Fibroblast of skin of scalp (primary cell): ENCODE results near the gene GAGE10.
"Not testable (repeated sequence)": the region's sequence is repeated elsewhere in the genome, so short reads cannot be mapped to it uniquely, and the experiment has no call there.

Experiments
- DNase-seq: peaks from one replicate; pipeline ENCODE4 v3.0.0-alpha.2; 2013

GAGE10 gene

DNA sequence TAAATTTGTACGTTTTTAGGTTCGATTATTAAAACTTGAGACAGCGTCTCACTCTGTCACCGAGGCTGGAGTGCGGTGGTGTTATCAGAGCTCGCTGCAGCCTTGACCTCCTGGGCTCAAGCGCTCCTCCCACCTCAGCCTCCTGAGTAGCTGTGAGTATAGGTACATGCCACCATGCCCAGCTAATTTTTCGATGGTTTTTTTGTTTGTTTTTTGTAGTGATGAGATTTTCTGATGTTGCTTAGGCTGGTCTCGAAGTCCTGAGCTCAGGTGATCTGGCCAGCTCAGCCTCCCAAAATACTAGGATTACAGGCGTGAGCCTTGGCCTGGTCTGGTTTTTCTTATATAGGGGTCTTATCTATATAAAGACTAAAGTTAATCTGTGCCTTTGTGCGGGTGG is 27.0 kb downstream of the GAGE10 start:
- DNase-seq = not testable (repeated sequence)

DNA sequence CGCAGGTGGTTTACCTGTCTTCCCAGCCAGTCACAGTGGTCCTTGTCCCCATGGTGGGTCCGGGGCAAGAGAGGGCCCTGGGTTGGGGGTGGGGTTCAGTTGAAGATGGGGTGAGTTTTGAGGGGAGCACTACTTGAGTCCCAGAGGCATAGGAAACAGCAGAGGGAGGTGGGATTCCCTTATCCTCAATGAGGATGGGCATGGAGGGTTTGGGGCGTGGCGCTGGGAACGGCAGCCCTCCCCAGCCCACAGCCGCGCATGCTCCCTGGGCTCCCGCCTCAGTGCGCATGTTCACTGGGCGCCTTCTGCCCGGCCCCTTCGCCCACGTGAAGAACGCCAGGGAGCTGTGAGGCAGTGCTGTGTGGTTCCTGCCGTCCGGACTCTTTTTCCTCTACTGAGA is 27.8 kb downstream of the GAGE10 start, which contains the start of gene GAGE13:
GAGE13 (plus strand) TSS at position 301 of the 400 bp plus-strand sequence. CDS start 1,156 bp downstream, outside the sequence.
- not testable (repeated sequence) for DNase-seq

DNA sequence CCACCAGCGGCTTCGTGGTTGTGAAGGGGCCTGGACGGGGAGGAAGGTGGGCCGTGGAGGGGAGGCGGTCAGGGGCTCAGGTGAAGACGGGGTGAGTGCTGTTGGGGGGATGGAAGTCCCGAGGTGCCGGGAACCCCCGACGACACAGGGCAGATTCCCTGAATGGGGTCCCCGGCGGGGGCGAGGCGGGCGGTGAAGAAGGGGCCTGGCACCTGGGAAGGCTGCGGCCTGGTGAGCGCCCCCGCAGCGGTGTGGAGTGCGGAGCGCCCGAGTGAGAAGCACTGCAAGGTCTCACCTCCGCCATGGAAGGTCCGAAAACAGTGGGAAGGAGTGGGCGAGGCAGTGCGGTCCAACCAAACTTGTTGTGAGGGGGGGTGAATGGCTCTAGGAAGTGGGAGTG is 28.4 kb downstream of the GAGE10 start:
- not testable (repeated sequence) for DNase-seq

DNA sequence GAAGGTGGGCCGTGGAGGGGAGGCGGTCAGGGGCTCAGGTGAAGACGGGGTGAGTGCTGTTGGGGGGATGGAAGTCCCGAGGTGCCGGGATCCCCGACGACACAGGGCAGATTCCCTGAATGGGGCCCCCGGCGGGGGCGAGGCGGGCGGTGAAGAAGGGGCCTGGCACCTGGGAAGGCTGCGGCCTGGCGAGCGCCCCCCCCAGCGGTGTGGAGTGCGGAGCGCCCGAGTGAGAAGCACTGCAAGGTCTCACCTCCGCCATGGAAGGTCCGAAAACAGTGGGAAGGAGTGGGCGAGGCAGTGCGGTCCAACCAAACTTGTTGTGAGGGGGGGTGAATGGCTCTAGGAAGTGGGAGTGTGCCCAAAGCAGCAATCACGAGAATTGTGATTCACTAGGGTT is 38.0 kb downstream of the GAGE10 start:
- DNase-seq = not testable (repeated sequence)

DNA sequence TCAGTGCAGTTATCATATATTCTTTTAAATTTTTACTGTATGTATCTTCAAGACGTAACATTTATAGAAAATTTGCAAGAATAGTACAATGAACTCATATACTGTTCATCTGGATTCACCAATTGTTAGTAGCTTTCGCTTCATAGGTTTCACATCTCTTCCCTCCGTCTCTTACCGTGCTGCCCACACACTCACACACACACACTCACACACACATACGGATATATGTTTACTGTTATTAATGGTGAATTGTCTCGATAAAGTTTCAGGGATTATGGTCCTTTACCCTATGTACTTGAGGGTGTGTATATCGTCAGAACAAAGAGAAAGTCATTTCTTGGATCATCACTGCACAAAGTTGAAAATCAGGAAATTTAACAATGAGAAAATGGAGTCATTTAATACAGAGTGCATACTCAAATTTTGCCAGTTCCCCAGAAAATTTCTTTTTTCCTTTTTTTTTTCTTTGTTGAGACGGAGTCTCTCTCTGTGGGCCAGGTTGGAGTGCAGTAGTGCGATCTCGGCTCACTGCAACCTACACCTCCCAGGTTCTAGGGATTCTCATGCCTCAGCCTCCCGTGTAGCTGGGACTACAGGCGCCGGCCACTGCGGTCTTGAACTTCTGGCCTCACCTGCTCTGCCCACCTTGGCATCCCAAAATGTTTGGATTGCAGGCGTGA is 41.2 kb downstream of the GAGE10 start:
- not testable (repeated sequence) for DNase-seq

DNA sequence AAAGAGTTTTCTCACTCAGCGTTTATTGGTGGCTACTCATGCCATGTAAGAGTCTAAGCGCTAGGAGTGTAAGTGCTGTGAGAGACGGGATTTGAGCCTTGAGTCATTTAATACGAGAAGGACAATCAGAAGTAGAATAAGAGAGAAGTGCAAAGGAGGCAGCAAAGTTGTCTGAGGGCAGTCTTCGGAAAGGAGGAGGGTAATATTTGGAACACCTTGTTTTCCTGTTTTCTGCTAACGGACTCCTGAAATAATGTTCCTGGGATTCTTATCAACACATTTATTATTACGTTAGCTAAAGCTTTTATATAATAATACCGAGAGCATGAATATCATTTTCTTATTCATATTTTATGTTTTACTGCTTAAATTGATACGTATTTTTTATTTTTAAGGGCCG is 42.0 kb downstream of the GAGE10 start:
- not testable (repeated sequence) for DNase-seq

DNA sequence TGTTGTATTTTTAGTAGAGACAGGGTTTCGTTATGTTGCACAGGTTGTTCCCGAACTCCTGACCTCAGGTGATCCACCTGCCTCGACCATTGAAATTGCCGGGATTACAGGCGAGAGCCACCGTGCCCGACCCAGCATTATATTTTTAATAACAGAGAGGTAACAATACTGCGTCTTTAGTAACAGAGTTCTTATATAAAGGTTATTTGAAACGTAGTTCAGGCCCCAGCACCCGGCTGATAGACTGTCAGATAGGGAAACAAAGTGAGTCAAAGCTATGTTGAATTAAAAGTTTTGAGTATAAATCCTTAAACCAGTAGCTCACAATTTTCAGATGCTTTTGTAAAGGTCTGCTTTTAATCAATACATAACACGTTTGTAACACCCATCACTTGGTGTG is 42.7 kb downstream of the GAGE10 start:
- not testable (repeated sequence) for DNase-seq
